Mammary epithelial cell (primary cell): ENCODE results near the gene FLYWCH1.

Experiments used
- CTCF ChIP-seq, 2 donors: IDR thresholded peaks in 1 of 2; conservative IDR thresholded peaks in 1 of 2; 2 replicates each; pipeline ENCODE4 v1.5.1; 2011 to 2012; ENCODE audit warnings: inconsistent platforms in 2 of 2, low read length in 2 of 2, mild to moderate bottlenecking in 2 of 2, control low read depth in 1 of 2, low read depth in 1 of 2; ENCODE audit not compliant: insufficient read depth in 1 of 2; ENCODE audit errors: extremely low read depth in 1 of 2
- EZH2 ChIP-seq: IDR thresholded peaks from 2 replicates; pipeline ENCODE4 v1.6.1; 2012; ENCODE audit warnings: low read length, inconsistent platforms, borderline replicate concordance

GRCh38 chr16:2966808-2967191 is 55.1 kb downstream of the FLYWCH1 start:
- TF ChIP-seq EZH2 (no peak), CTCF (conservative IDR thresholded peaks at IDR 0.05 in 1 of 2, IDR thresholded peaks at IDR 0.05 in 1 of 2; ENCODE audit: extremely low read depth in 1 of 2, insufficient read depth in 1 of 2, low read depth in 1 of 2, low read length in 2 of 2) (no peak)
